ACHN (cell line): ENCODE measurements around the gene LRRC26.

ENCODE experiments used
- DNase-seq: peaks from one replicate; pipeline ENCODE4 v3.0.0-alpha.2; 2015
- in situ Hi-C: cut with HindIII; loops from 2 replicates; pipeline ENCODE4 v1.10.0; 2017; ENCODE audit warnings: low sequenced_read_pairs, low pct_ligation_motif_present, low pct_unique_long_range_greater_than_20kb

The LRRC26 gene

GRCh38 chr9:137172901-137173795 lies 3.3 kb upstream of the LRRC26 start:
- no peak for DNase-seq
- in situ Hi-C loops: no loop called here

GRCh38 chr9:137171149-137171900 lies 1.5 kb upstream of the LRRC26 start:
- in situ Hi-C loops: no loop called here
- DNase-seq: no peak

- in situ Hi-C loops: no loop called here
- DNase-seq: no peak
Observed at GRCh38 chr9:137170486-137171148, 766 bp upstream of the LRRC26 start.

- DNase-seq: peak; percentile 33
- in situ Hi-C loops: no loop called here
Observed at GRCh38 chr9:137168904-137169856, 671 bp downstream of the LRRC26 start.

- in situ Hi-C loops: no loop called here
- no peak for DNase-seq
Observed at GRCh38 chr9:137168573-137168903, 1.3 kb downstream of the LRRC26 start.

- DNase-seq: no peak
- in situ Hi-C loops: no loop called here
Observed at GRCh38 chr9:137167747-137168572, 1.9 kb downstream of the LRRC26 start.

GRCh38 chr9:137167277-137167746 lies 2.5 kb downstream of the LRRC26 start:
- DNase-seq: no peak
- in situ Hi-C loops: no loop called here

GRCh38 chr9:137166380-137167229 lies 3.2 kb downstream of the LRRC26 start:
- in situ Hi-C loops: no loop called here
- no peak for DNase-seq

- DNase-seq: no peak
- in situ Hi-C loops: no loop called here
Observed at GRCh38 chr9:137165250-137165836, 4.5 kb downstream of the LRRC26 start.

GRCh38 chr9:137164370-137165249 lies 5.2 kb downstream of the LRRC26 start:
- in situ Hi-C loops: no loop called here
- DNase-seq: no peak

GRCh38 chr9:137163805-137164204 lies 6.0 kb downstream of the LRRC26 start:
- DNase-seq: no peak

GRCh38 chr9:137163365-137163715 lies 6.5 kb downstream of the LRRC26 start:
- no peak for DNase-seq
- in situ Hi-C loops: no loop called here

More at GRCh38 chr9:137163805-137164204, 6.0 kb downstream of the LRRC26 start:
- in situ Hi-C loops: no loop called here

GRCh38 chr9:137162505-137163364 lies 7.1 kb downstream of the LRRC26 start:
- in situ Hi-C loops: no loop called here
- no peak for DNase-seq

GRCh38 chr9:137161558-137162486 lies 8.0 kb downstream of the LRRC26 start:
- in situ Hi-C loops: no loop called here
- DNase-seq: no peak
